8988T (cell line): ENCODE data around the gene METTL16.
"Not testable (repeated sequence)": the region's sequence is repeated elsewhere in the genome, so short reads cannot be mapped to it uniquely, and the experiment has no call there.

Source experiments
- DNase-seq: peaks from one replicate; pipeline ENCODE4 v3.0.0; 2011

METTL16 gene

GRCh38 chr17:2447479-2447878 is 64.2 kb downstream of the METTL16 start:
- not testable (repeated sequence) for DNase-seq

GRCh38 chr17:2445638-2446037 is 66.0 kb downstream of the METTL16 start:
- DNase-seq: no peak

- no peak for DNase-seq
Observed at GRCh38 chr17:2444382-2444781, 67.3 kb downstream of the METTL16 start.

- no peak for DNase-seq
Observed at GRCh38 chr17:2442166-2442565, 69.5 kb downstream of the METTL16 start.

- no peak for DNase-seq
Observed at GRCh38 chr17:2440930-2441329, 70.8 kb downstream of the METTL16 start.

- DNase-seq: not testable (repeated sequence)
Observed at GRCh38 chr17:2439997-2440396, 71.7 kb downstream of the METTL16 start.

- DNase-seq: no peak
Observed at GRCh38 chr17:2438823-2439222, 72.9 kb downstream of the METTL16 start.

- no peak for DNase-seq
Observed at GRCh38 chr17:2436316-2436905, 75.3 kb downstream of the METTL16 start.

GRCh38 chr17:2435862-2436261 is 75.8 kb downstream of the METTL16 start:
- no peak for DNase-seq

GRCh38 chr17:2435181-2435741 is 76.4 kb downstream of the METTL16 start:
- DNase-seq: no peak

GRCh38 chr17:2433696-2434095 is 78.0 kb downstream of the METTL16 start:
- no peak for DNase-seq

GRCh38 chr17:2427910-2428309 is 83.8 kb downstream of the METTL16 start:
- DNase-seq: no peak

GRCh38 chr17:2427215-2427614 is 84.5 kb downstream of the METTL16 start:
- no peak for DNase-seq

- no peak for DNase-seq
Observed at GRCh38 chr17:2423271-2423670, 88.4 kb downstream of the METTL16 start.

- no peak for DNase-seq
Observed at GRCh38 chr17:2421315-2422147, 90.2 kb downstream of the METTL16 start.

- no peak for DNase-seq
Observed at GRCh38 chr17:2420176-2420575, 91.5 kb downstream of the METTL16 start.

- no peak for DNase-seq
Observed at GRCh38 chr17:2419486-2419885, 92.2 kb downstream of the METTL16 start.

- no peak for DNase-seq
Observed at GRCh38 chr17:2418572-2418971, 93.1 kb downstream of the METTL16 start.

GRCh38 chr17:2416010-2416734 is 95.5 kb downstream of the METTL16 start:
- DNase-seq: peak; percentile 59

GRCh38 chr17:2415081-2415480 is 96.6 kb downstream of the METTL16 start:
- no peak for DNase-seq

- DNase-seq: no peak
Observed at GRCh38 chr17:2414446-2415064, 97.1 kb downstream of the METTL16 start.

GRCh38 chr17:2412561-2413021 is 99.1 kb downstream of the METTL16 start:
- DNase-seq: no peak

GRCh38 chr17:2410951-2411350 is 100.7 kb downstream of the METTL16 start:
- no peak for DNase-seq
